Central memory CD8-positive, alpha-beta T cell (primary cell): ENCODE results near the gene SPATA20.

Experiments used
- ATAC-seq: fragments of 150-1000 bp; cut with Tn5 transposase; replicated peaks from 2 replicates; pipeline ENCODE4 v1.10.0; 2022; ENCODE audit warnings: mild to moderate bottlenecking, moderate FRiP score, moderate number of reproducible peaks; ENCODE audit not compliant: poor library complexity, severe bottlenecking; ENCODE audit errors: extremely low read depth
- DNase-seq, 2 donors: peaks; one replicate each; pipeline ENCODE4 v3.0.0; 2021; ENCODE audit warnings: low spot score in 2 of 2
- H3K27ac Mint-ChIP-seq: one replicate; pipeline ENCODE4 v1.8.0; 2022; ENCODE audit warnings: low read depth, mild to moderate bottlenecking, moderate library complexity, mixed read lengths
- H3K27me3 Mint-ChIP-seq: one replicate; pipeline ENCODE4 v1.8.0; 2022; ENCODE audit warnings: mixed read lengths
- H3K36me3 Mint-ChIP-seq: one replicate; pipeline ENCODE4 v1.8.0; 2022; ENCODE audit warnings: mild to moderate bottlenecking, moderate library complexity, mixed read lengths; ENCODE audit not compliant: insufficient read depth
- H3K4me1 Mint-ChIP-seq: one replicate; pipeline ENCODE4 v1.8.0; 2022; ENCODE audit warnings: mixed read lengths
- H3K4me3 Mint-ChIP-seq: one replicate; pipeline ENCODE4 v1.8.0; 2022; ENCODE audit warnings: mild to moderate bottlenecking, moderate library complexity, mixed read lengths
- H3K9me3 Mint-ChIP-seq: one replicate; pipeline ENCODE4 v1.8.0; 2022; ENCODE audit warnings: mixed read lengths

The SPATA20 gene

GRCh38 chr17:50513495-50513894, 33.5 kb upstream of the SPATA20 start:
- Mint-ChIP-seq H3K27me3 (no peaks in the 10 kb centered on the region), H3K9me3 (no peaks in the 10 kb centered on the region), H3K27ac (no peak overlapping the region), H3K4me1 (peaks cover 24% of the 10 kb centered on the region), H3K4me3 (no peak overlapping the region), H3K36me3 (peaks cover 1% of the 10 kb centered on the region)
- DNase-seq, result no peak
- ATAC-seq, result no peak

- Mint-ChIP-seq H3K4me1 (peaks cover 17% of the 10 kb centered on the region), H3K27me3 (no peaks in the 10 kb centered on the region), H3K4me3 (no peak overlapping the region), H3K36me3 (no peaks in the 10 kb centered on the region), H3K9me3 (no peaks in the 10 kb centered on the region), H3K27ac (no peak overlapping the region)
- DNase-seq, result no peak
- ATAC-seq, result no peak
These were observed 32.6 kb upstream of the SPATA20 start for GRCh38 chr17:50514388-50514787.

GRCh38 chr17:50514936-50515702, 31.9 kb upstream of the SPATA20 start:
- DNase-seq, result no peak
- peaks cover 11% of the 10 kb centered on the region for H3K4me1 Mint-ChIP-seq
- no peaks in the 10 kb centered on the region for H3K36me3 Mint-ChIP-seq
- no peak overlapping the region for H3K27ac Mint-ChIP-seq
- H3K4me3 Mint-ChIP-seq, result no peak overlapping the region
- no peaks in the 10 kb centered on the region for H3K9me3 Mint-ChIP-seq
- ATAC-seq, result no peak
- no peaks in the 10 kb centered on the region for H3K27me3 Mint-ChIP-seq

GRCh38 chr17:50517011-50517410, 30.0 kb upstream of the SPATA20 start:
- Mint-ChIP-seq H3K9me3 (no peaks in the 10 kb centered on the region), H3K36me3 (no peaks in the 10 kb centered on the region), H3K27me3 (no peaks in the 10 kb centered on the region), H3K27ac (no peak overlapping the region), H3K4me3 (no peak overlapping the region), H3K4me1 (peaks cover under 1% of the 10 kb centered on the region)
- no peak for DNase-seq
- ATAC-seq, result no peak

- no peaks in the 10 kb centered on the region for H3K9me3 Mint-ChIP-seq
- peak overlapping the region; percentile 69 for H3K27ac Mint-ChIP-seq
- DNase-seq, result no peak
- H3K36me3 Mint-ChIP-seq, result no peaks in the 10 kb centered on the region
- H3K4me1 Mint-ChIP-seq, result no peaks in the 10 kb centered on the region
- no peak overlapping the region for H3K4me3 Mint-ChIP-seq
- H3K27me3 Mint-ChIP-seq, result no peaks in the 10 kb centered on the region
- no peak for ATAC-seq
These were observed 29.2 kb upstream of the SPATA20 start for GRCh38 chr17:50517504-50518383.

- Mint-ChIP-seq H3K4me3 (no peak overlapping the region), H3K27me3 (no peaks in the 10 kb centered on the region), H3K9me3 (no peaks in the 10 kb centered on the region), H3K36me3 (no peaks in the 10 kb centered on the region), H3K27ac (peak overlapping the region; percentile 69), H3K4me1 (no peaks in the 10 kb centered on the region)
- ATAC-seq (no peak), DNase-seq (no peak)
These were observed 28.5 kb upstream of the SPATA20 start for GRCh38 chr17:50518384-50519023.

GRCh38 chr17:50519141-50519834, 27.7 kb upstream of the SPATA20 start:
- Mint-ChIP-seq H3K27ac (no peak overlapping the region), H3K4me3 (no peak overlapping the region), H3K4me1 (no peaks in the 10 kb centered on the region), H3K27me3 (no peaks in the 10 kb centered on the region), H3K36me3 (no peaks in the 10 kb centered on the region), H3K9me3 (no peaks in the 10 kb centered on the region)
- no peak for ATAC-seq
- no peak for DNase-seq

- no peak overlapping the region for H3K27ac Mint-ChIP-seq
- no peaks in the 10 kb centered on the region for H3K36me3 Mint-ChIP-seq
- ATAC-seq, result no peak
- no peaks in the 10 kb centered on the region for H3K27me3 Mint-ChIP-seq
- H3K4me3 Mint-ChIP-seq, result no peak overlapping the region
- no peaks in the 10 kb centered on the region for H3K9me3 Mint-ChIP-seq
- no peaks in the 10 kb centered on the region for H3K4me1 Mint-ChIP-seq
- DNase-seq, result no peak
These were observed 26.5 kb upstream of the SPATA20 start for GRCh38 chr17:50520483-50520882.

GRCh38 chr17:50521514-50521913, 25.5 kb upstream of the SPATA20 start:
- H3K9me3 Mint-ChIP-seq, result no peaks in the 10 kb centered on the region
- DNase-seq (no peak), ATAC-seq (no peak)
- no peak overlapping the region for H3K27ac Mint-ChIP-seq
- no peaks in the 10 kb centered on the region for H3K36me3 Mint-ChIP-seq
- H3K4me1 Mint-ChIP-seq, result no peaks in the 10 kb centered on the region
- no peaks in the 10 kb centered on the region for H3K27me3 Mint-ChIP-seq
- H3K4me3 Mint-ChIP-seq, result no peak overlapping the region

GRCh38 chr17:50522766-50523165, 24.2 kb upstream of the SPATA20 start:
- Mint-ChIP-seq H3K36me3 (no peaks in the 10 kb centered on the region), H3K27ac (no peak overlapping the region), H3K4me1 (no peaks in the 10 kb centered on the region), H3K4me3 (no peak overlapping the region), H3K9me3 (no peaks in the 10 kb centered on the region), H3K27me3 (no peaks in the 10 kb centered on the region)
- ATAC-seq (no peak), DNase-seq (no peak)

- H3K27me3 Mint-ChIP-seq, result peaks cover 2% of the 10 kb centered on the region
These were observed 23.8 kb upstream of the SPATA20 start for GRCh38 chr17:50523208-50523607.

GRCh38 chr17:50524838-50525237, 22.1 kb upstream of the SPATA20 start:
- Mint-ChIP-seq H3K36me3 (no peaks in the 10 kb centered on the region), H3K27me3 (peaks cover 18% of the 10 kb centered on the region), H3K27ac (no peak overlapping the region), H3K4me1 (no peaks in the 10 kb centered on the region), H3K9me3 (no peaks in the 10 kb centered on the region), H3K4me3 (no peak overlapping the region)
- no peak for ATAC-seq
- no peak for DNase-seq

More at GRCh38 chr17:50523208-50523607, 23.8 kb upstream of the SPATA20 start:
- no peak overlapping the region for H3K4me3 Mint-ChIP-seq
- no peaks in the 10 kb centered on the region for H3K4me1 Mint-ChIP-seq
- no peak overlapping the region for H3K27ac Mint-ChIP-seq
- H3K9me3 Mint-ChIP-seq, result no peaks in the 10 kb centered on the region
- ATAC-seq (no peak), DNase-seq (no peak)
- no peaks in the 10 kb centered on the region for H3K36me3 Mint-ChIP-seq
